H9 (cell line): ENCODE data around the gene MRTFA. TPM values are rescaled to one million over a fixed set of nuclear protein-coding genes. Genes with fewer than 3 reads are reported as not detected.
"Not testable (repeated sequence)": the region's sequence is repeated elsewhere in the genome, so short reads cannot be mapped to it uniquely, and the experiment has no call there.

ENCODE experiments used
- DNase-seq: peaks from one replicate; pipeline ENCODE4 v3.0.0-alpha.2; 2017
- H2AFZ ChIP-seq: one replicate; pipeline ENCODE4 v1.6.1; 2013; ENCODE audit warnings: mild to moderate bottlenecking, low read length, control low read depth, moderate library complexity
- H2AK5ac ChIP-seq: 2 replicates; pipeline ENCODE4 v1.6.1; 2013; ENCODE audit warnings: low read length, control low read depth, mixed read lengths; ENCODE audit not compliant: insufficient read length
- H2BK120ac ChIP-seq: one replicate; pipeline ENCODE4 v1.6.1; 2013; ENCODE audit warnings: low read depth, mild to moderate bottlenecking, low read length, control low read depth, inconsistent platforms; ENCODE audit not compliant: poor library complexity, severe bottlenecking
- H2BK12ac ChIP-seq: 2 replicates; pipeline ENCODE4 v1.6.1; 2013; ENCODE audit warnings: low read length, control low read depth, mixed read lengths, low read depth; ENCODE audit not compliant: insufficient read length
- H2BK15ac ChIP-seq: 2 replicates; pipeline ENCODE4 v1.6.1; 2013; ENCODE audit warnings: low read depth, low read length, control low read depth
- H2BK20ac ChIP-seq: one replicate; pipeline ENCODE4 v1.6.1; 2013; ENCODE audit warnings: low read depth, mild to moderate bottlenecking, low read length, control low read depth, inconsistent platforms; ENCODE audit not compliant: poor library complexity, severe bottlenecking
- H2BK5ac ChIP-seq: 2 replicates; pipeline ENCODE4 v1.6.1; 2013; ENCODE audit warnings: low read length, control low read depth, mixed read lengths; ENCODE audit not compliant: insufficient read length
- H3K14ac ChIP-seq: 2 replicates; pipeline ENCODE4 v1.6.1; 2013; ENCODE audit warnings: low read length, control low read depth; ENCODE audit not compliant: insufficient read depth
- H3K18ac ChIP-seq: 2 replicates; pipeline ENCODE4 v1.6.1; 2013; ENCODE audit warnings: low read depth, mild to moderate bottlenecking, mixed read lengths, low read length, control low read depth; ENCODE audit not compliant: insufficient read length
- H3K23ac ChIP-seq: 2 replicates; pipeline ENCODE4 v1.6.1; 2013; ENCODE audit warnings: low read length, control low read depth, mixed read lengths, low read depth; ENCODE audit not compliant: insufficient read length
- H3K23me2 ChIP-seq: 2 replicates; pipeline ENCODE4 v1.6.1; 2013; ENCODE audit warnings: low read depth, mild to moderate bottlenecking, mixed read lengths, low read length, control low read depth; ENCODE audit not compliant: insufficient read length, poor library complexity, severe bottlenecking
- H3K27ac ChIP-seq: 2 replicates; pipeline ENCODE4 v1.5.1; 2013; ENCODE audit warnings: low read length, control low read depth, mixed read lengths, low read depth; ENCODE audit not compliant: insufficient read length
- H3K27me3 ChIP-seq: 2 replicates; pipeline ENCODE4 v1.6.1; 2013; ENCODE audit warnings: low read length, control low read depth, inconsistent platforms; ENCODE audit not compliant: insufficient read depth
- H3K4ac ChIP-seq: 2 replicates; pipeline ENCODE4 v1.6.1; 2013; ENCODE audit warnings: low read depth, mild to moderate bottlenecking, control low read depth, inconsistent platforms, low read length, moderate library complexity
- H3K4me1 ChIP-seq: 2 replicates; pipeline ENCODE4 v1.6.1; 2013; ENCODE audit warnings: low read length, control low read depth, inconsistent platforms; ENCODE audit not compliant: insufficient read depth
- H3K4me2 ChIP-seq: 2 replicates; pipeline ENCODE4 v1.6.1; 2013; ENCODE audit warnings: low read length, control low read depth, mixed read lengths; ENCODE audit not compliant: insufficient read length, insufficient read depth
- H3K56ac ChIP-seq: 2 replicates; pipeline ENCODE4 v1.6.1; 2013; ENCODE audit warnings: low read depth, mild to moderate bottlenecking, mixed read lengths, low read length, control low read depth; ENCODE audit not compliant: insufficient read length
- H3K79me1 ChIP-seq: 2 replicates; pipeline ENCODE4 v1.6.1; 2013; ENCODE audit warnings: low read depth, mild to moderate bottlenecking, moderate library complexity, low read length, control low read depth, inconsistent platforms; ENCODE audit not compliant: insufficient read depth, poor library complexity, severe bottlenecking
- H3K79me2 ChIP-seq: 2 replicates; pipeline ENCODE4 v1.6.1; 2013; ENCODE audit warnings: low read length, control low read depth, inconsistent platforms; ENCODE audit not compliant: insufficient read depth
- H3K9ac ChIP-seq: 2 replicates; pipeline ENCODE4 v1.6.1; 2013; ENCODE audit warnings: low read length, control low read depth, mixed read lengths; ENCODE audit not compliant: insufficient read length; ENCODE audit errors: extremely low read depth
- H3K9me3 ChIP-seq: one replicate; pipeline ENCODE4 v1.6.1; 2013; ENCODE audit warnings: low read depth, low read length, inconsistent platforms; ENCODE audit not compliant: control insufficient read depth
- H3T11ph ChIP-seq: one replicate; pipeline ENCODE4 v1.6.1; 2013; ENCODE audit warnings: mild to moderate bottlenecking, low read length, control low read depth, inconsistent platforms
- H4K20me1 ChIP-seq: one replicate; pipeline ENCODE4 v1.6.1; 2013; ENCODE audit not compliant: control insufficient read depth, insufficient read length, insufficient read depth
- H4K5ac ChIP-seq: 2 replicates; pipeline ENCODE4 v1.6.1; 2013; ENCODE audit warnings: low read depth, mild to moderate bottlenecking, mixed read lengths, low read length, control low read depth; ENCODE audit not compliant: insufficient read length
- H4K8ac ChIP-seq: replicated peaks from 2 replicates; pipeline ENCODE4 v1.6.1; 2013; ENCODE audit warnings: low read length, control low read depth, mixed read lengths, low read depth; ENCODE audit not compliant: insufficient read length
- H4K91ac ChIP-seq: 2 replicates; pipeline ENCODE4 v1.6.1; 2013; ENCODE audit warnings: low read depth, mild to moderate bottlenecking, moderate library complexity, mixed read lengths, low read length, control low read depth; ENCODE audit not compliant: insufficient read length
- H3K27ac Mint-ChIP-seq, 3 experiments: 2 replicates in 2 of 3; 3 replicates in 1 of 3; pipeline ENCODE4 v1.8.0; 2020 to 2021; ENCODE audit warnings: mixed read lengths in 3 of 3, mild to moderate bottlenecking in 1 of 3, moderate library complexity in 1 of 3
- H3K27me3 Mint-ChIP-seq: 2 replicates; pipeline ENCODE4 v1.8.0; 2021; ENCODE audit warnings: low read depth, mild to moderate bottlenecking, moderate library complexity, mixed read lengths
- H3K36me3 Mint-ChIP-seq, 3 experiments: 2 replicates in 2 of 3; 3 replicates in 1 of 3; pipeline ENCODE4 v1.8.0; 2020 to 2021; ENCODE audit warnings: low read depth in 3 of 3, mixed read lengths in 3 of 3; ENCODE audit not compliant: insufficient read depth in 1 of 3
- H3K4me1 Mint-ChIP-seq, 2 experiments: 2 replicates each; pipeline ENCODE4 v1.8.0; 2020; ENCODE audit warnings: mixed read lengths in 2 of 2
- H3K4me3 Mint-ChIP-seq, 2 experiments: 2 replicates in 1 of 2; 3 replicates in 1 of 2; pipeline ENCODE4 v1.8.0; 2020 to 2021; ENCODE audit warnings: mild to moderate bottlenecking in 2 of 2, mixed read lengths in 2 of 2, moderate library complexity in 1 of 2
- H3K9me3 Mint-ChIP-seq, 2 experiments: 2 replicates in 1 of 2; 3 replicates in 1 of 2; pipeline ENCODE4 v1.8.0; 2020; ENCODE audit warnings: mild to moderate bottlenecking in 2 of 2, mixed read lengths in 2 of 2, moderate library complexity in 1 of 2
- WGBS: extraction: QIAGEN DNeasy Blood & Tissue Kit; methylation state at CpG from one replicate; pipeline ENCODE4 v1.1.7; 2013; ENCODE audit warnings: missing lambda C conversion rate, low lambda C conversion rate, mixed read lengths; ENCODE audit not compliant: insufficient read length; ENCODE audit errors: extremely low coverage; 5-methylcytosine and 5-hydroxymethylcytosine counted together
- total RNA-seq: library from RNA; stranded (reverse); gene quantifications from 2 replicates; pipeline ENCODE4 v1.2.1, GENCODE V29; 2021
- TF ChIP-seq, protein P1 (sequence below): fragments of 200-600 bp; sonication (generic); conservative IDR thresholded peaks from 3 replicates; pipeline ENCODE4 v1.8.0; 2021; ENCODE audit warnings: antibody characterized with exemption, mild to moderate bottlenecking

Gene MRTFA
- total RNA-seq, 1 experiment from 2014 or later = 38.1 TPM

DNA sequence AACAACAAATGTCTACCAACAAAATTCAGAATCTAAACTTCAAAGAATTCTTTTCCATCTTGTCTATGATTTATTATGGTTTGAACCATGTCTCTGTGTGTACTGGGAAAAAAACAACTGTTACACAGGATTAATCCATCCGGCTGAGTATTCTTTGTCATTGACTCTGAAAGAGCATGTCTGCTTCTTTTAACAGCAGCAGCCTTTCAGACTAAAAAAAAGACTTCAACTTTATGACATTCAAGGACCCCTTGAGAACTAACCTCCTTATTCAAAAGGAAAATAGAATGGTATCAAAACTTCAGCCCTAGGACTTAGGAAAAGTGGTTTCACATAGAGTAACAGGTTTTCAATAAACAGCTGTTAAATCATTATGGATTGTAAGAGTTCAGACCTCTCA lies 79.9 kb downstream of the MRTFA start:
- Histone ChIP-seq H3K4me1 (no peaks in the 10 kb centered on the region; the same call in 1 of the 2 replicates), H4K5ac (no peak overlapping the region), H3K9me3 (no peaks in the 10 kb centered on the region), H2BK20ac (no peak overlapping the region), H3T11ph (no peak overlapping the region), H3K79me1 (no peaks in the 10 kb centered on the region), H3K18ac (no peak overlapping the region), H2BK15ac (no peak overlapping the region), H2BK120ac (no peak overlapping the region), H4K91ac (no peak overlapping the region), H2BK5ac (no peak overlapping the region), H3K23me2 (no peaks in the 10 kb centered on the region), H4K8ac (no peak overlapping the region), H2AFZ (no peak overlapping the region), H3K79me2 (no peaks in the 10 kb centered on the region; the same call in 1 of the 2 replicates), H2BK12ac (no peak overlapping the region), H3K4ac (no peak overlapping the region), H3K9ac (no peak overlapping the region), H3K14ac (no peak overlapping the region), H3K4me2 (no peak overlapping the region), H4K20me1 (no peaks in the 10 kb centered on the region), H2AK5ac (no peak overlapping the region), H3K23ac (no peak overlapping the region), H3K27ac (no peak overlapping the region), H3K27me3 (no peaks in the 10 kb centered on the region), H3K56ac (no peak overlapping the region)
- H3K4me3 Mint-ChIP-seq = no peak overlapping the region
- peak overlapping the region in 1 of 3 experiments; percentile 40; a peak in 1 of 7 replicates for H3K27ac Mint-ChIP-seq
- H3K4me1 Mint-ChIP-seq = peaks cover 47 to 55% of the 10 kb centered on the region in 2 experiments
- H3K27me3 Mint-ChIP-seq = no peaks in the 10 kb centered on the region
- H3K9me3 Mint-ChIP-seq = peaks cover 0 to 5% of the 10 kb centered on the region in 2 experiments; a peak in 2 of 5 replicates
- TF ChIP-seq, protein P1, sequence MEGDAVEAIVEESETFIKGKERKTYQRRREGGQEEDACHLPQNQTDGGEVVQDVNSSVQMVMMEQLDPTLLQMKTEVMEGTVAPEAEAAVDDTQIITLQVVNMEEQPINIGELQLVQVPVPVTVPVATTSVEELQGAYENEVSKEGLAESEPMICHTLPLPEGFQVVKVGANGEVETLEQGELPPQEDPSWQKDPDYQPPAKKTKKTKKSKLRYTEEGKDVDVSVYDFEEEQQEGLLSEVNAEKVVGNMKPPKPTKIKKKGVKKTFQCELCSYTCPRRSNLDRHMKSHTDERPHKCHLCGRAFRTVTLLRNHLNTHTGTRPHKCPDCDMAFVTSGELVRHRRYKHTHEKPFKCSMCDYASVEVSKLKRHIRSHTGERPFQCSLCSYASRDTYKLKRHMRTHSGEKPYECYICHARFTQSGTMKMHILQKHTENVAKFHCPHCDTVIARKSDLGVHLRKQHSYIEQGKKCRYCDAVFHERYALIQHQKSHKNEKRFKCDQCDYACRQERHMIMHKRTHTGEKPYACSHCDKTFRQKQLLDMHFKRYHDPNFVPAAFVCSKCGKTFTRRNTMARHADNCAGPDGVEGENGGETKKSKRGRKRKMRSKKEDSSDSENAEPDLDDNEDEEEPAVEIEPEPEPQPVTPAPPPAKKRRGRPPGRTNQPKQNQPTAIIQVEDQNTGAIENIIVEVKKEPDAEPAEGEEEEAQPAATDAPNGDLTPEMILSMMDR = no peak
- peaks cover 22 to 26% (median 24%) of the 10 kb centered on the region in 3 experiments for H3K36me3 Mint-ChIP-seq
- DNase-seq = no peak
- no CpG with 5 or more reads among the region's 1 CpG for WGBS

DNA sequence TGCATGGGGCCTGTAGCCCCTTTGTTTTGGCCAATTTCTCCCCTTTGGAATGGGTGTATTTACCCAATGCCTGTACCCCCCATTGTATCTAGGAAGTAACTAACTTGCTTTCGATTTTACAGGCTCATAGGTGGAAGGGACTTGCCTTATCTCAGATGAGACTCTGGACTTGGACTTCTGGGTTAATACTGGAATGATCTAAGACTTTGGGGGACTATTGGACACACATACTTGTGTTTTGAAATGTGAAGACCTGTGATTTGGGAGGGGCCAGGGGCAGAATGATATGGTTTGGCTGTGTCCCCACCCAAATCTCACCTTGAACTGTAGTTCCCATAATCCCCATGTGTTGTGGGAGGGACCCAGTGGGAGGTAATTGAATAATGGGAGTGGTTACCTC lies 82.5 kb downstream of the MRTFA start:
- H3K27ac Mint-ChIP-seq, H2BK5ac ChIP-seq, H2AFZ ChIP-seq, H3K9ac ChIP-seq, H3K4me2 ChIP-seq, H3K14ac ChIP-seq, H3K56ac ChIP-seq, H3K4me1 ChIP-seq, H4K20me1 ChIP-seq, H2AK5ac ChIP-seq, DNase-seq, H2BK15ac ChIP-seq, H3K79me1 ChIP-seq, H3K9me3 Mint-ChIP-seq, H3K79me2 ChIP-seq, H2BK12ac ChIP-seq, H3K9me3 ChIP-seq, H3K4ac ChIP-seq, H3K23ac ChIP-seq, H3K27me3 ChIP-seq, H3K23me2 ChIP-seq, H4K91ac ChIP-seq, H3T11ph ChIP-seq, H4K5ac ChIP-seq, H2BK20ac ChIP-seq, H4K8ac ChIP-seq, H3K18ac ChIP-seq, H3K27me3 Mint-ChIP-seq, H3K4me3 Mint-ChIP-seq, H2BK120ac ChIP-seq, H3K27ac ChIP-seq: not testable (repeated sequence)
- Mint-ChIP-seq H3K36me3 (peaks cover 25 to 29% (median 26%) of the 10 kb centered on the region in 3 experiments), H3K4me1 (peaks cover 43 to 49% of the 10 kb centered on the region in 2 experiments)
- no CpG with 5 or more reads among the region's 1 CpG for WGBS
